ENCODE measurements around the gene TMPRSS3.
A peak's percentile ranks its signal among the peaks of the same experiment; 100 is the strongest.

TMPRSS3 gene

GRCh38 chr21:42406201-42406621, 10.4 kb upstream of the TMPRSS3 start:
- DNase-seq, result peak; percentile 86

- peak; percentile 79 for DNase-seq
Measured at GRCh38 chr21:42405064-42406013, 9.5 kb upstream of the TMPRSS3 start.

- DNase-seq, result peak; percentile 82
Measured at GRCh38 chr21:42404539-42404938, 8.7 kb upstream of the TMPRSS3 start.

GRCh38 chr21:42403611-42404231, 7.9 kb upstream of the TMPRSS3 start, which contains the start of gene UBASH3A:
UBASH3A (plus strand) TSS chr21:42403902; CDS start chr21:42403946, 44 bp downstream.
- DNase-seq, result peak; percentile 81

GRCh38 chr21:42401820-42402251, 6.0 kb upstream of the TMPRSS3 start:
- DNase-seq, result no peak

GRCh38 chr21:42401154-42401553, 5.3 kb upstream of the TMPRSS3 start:
- DNase-seq, result no peak

- no peak for DNase-seq
Measured at GRCh38 chr21:42400525-42400924, 4.7 kb upstream of the TMPRSS3 start.

GRCh38 chr21:42398436-42399028, 2.7 kb upstream of the TMPRSS3 start:
- no peak for DNase-seq

- DNase-seq, result no peak
Measured at GRCh38 chr21:42397746-42398394, 2.0 kb upstream of the TMPRSS3 start.

- DNase-seq, result no peak
Measured at GRCh38 chr21:42396799-42397745, 1.2 kb upstream of the TMPRSS3 start.

GRCh38 chr21:42395302-42395701, 550 bp downstream of the TMPRSS3 start:
- DNase-seq, result no peak

GRCh38 chr21:42393443-42393950, 2.4 kb downstream of the TMPRSS3 start:
- DNase-seq, result no peak

GRCh38 chr21:42392731-42393442, 3.0 kb downstream of the TMPRSS3 start:
- no peak for DNase-seq

- no peak for DNase-seq
Measured at GRCh38 chr21:42391297-42391696, 4.6 kb downstream of the TMPRSS3 start.

- DNase-seq, result no peak
Measured at GRCh38 chr21:42390696-42391095, 5.2 kb downstream of the TMPRSS3 start.

- no peak for DNase-seq
Measured at GRCh38 chr21:42390193-42390592, 5.7 kb downstream of the TMPRSS3 start.

- DNase-seq, result no peak
Measured at GRCh38 chr21:42389449-42389835, 6.4 kb downstream of the TMPRSS3 start.

GRCh38 chr21:42388740-42389448, 7.0 kb downstream of the TMPRSS3 start:
- DNase-seq, result no peak

- DNase-seq, result no peak
Measured at GRCh38 chr21:42387843-42388340, 8.0 kb downstream of the TMPRSS3 start.

- no peak for DNase-seq
Measured at GRCh38 chr21:42387164-42387563, 8.7 kb downstream of the TMPRSS3 start.
